HG03025 (cell line): ENCODE data around the gene EPB41.
"Not testable (repeated sequence)": the region's sequence is repeated elsewhere in the genome, so short reads cannot be mapped to it uniquely, and the experiment has no call there.

Experiments used
- ATAC-seq: cut with Tn5 transposase; IDR thresholded peaks from one replicate; pipeline ENCODE4 v1.9.1; 2021; ENCODE audit warnings: mild to moderate bottlenecking, moderate library complexity; ENCODE audit not compliant: unreplicated experiment, low FRiP score

The EPB41 gene

DNA sequence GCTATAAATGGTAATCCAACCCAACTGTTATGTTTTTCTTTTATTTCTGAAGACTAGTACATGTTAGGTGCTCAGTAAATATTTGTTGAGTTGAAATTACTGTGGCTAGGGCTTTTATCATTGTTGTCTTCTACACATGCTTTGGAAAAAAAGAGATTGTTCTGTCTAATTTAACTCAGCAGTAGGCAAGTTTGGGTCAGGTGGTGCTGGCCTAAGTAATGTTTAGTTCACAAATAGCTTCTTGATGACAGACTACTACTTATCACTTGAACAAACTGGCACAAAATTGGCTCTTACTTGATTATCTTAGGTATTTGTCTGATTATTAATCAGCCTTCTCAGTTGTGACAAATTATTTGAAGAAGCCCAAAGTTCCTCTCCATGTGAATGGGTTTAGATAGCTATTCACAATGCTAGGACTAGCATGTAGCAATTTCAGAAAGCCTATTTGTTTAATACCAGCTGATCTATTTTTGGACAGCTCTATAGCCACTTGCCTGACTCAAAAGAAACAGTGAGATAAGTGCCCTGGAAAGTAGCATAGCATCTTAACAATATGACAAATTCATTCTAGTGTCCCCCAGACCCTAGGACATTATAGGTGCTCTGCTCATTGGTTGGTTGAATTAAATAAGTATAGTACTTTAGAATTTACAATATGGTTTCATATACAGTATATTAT, 176.7 kb downstream of the EPB41 start:
- ATAC-seq: no peak

DNA sequence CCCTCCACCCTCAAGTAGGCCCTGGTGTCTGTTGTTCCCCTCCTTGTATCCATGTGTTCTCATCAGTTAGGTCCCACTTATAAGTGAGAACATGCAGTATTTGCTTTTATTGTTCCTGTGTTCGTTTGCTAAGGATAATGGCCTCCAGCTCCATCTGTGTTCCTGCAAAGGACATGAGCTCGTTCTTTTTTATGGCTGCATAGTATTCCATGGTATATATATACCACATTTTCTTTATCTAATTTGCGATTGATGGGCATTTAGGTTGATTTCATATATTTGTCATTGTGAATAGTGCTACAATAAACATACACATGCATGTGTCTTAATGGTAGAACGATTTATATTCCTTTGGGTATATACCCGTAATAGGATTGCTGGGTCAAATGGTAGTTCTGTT, 178.3 kb downstream of the EPB41 start:
- ATAC-seq: not testable (repeated sequence)

DNA sequence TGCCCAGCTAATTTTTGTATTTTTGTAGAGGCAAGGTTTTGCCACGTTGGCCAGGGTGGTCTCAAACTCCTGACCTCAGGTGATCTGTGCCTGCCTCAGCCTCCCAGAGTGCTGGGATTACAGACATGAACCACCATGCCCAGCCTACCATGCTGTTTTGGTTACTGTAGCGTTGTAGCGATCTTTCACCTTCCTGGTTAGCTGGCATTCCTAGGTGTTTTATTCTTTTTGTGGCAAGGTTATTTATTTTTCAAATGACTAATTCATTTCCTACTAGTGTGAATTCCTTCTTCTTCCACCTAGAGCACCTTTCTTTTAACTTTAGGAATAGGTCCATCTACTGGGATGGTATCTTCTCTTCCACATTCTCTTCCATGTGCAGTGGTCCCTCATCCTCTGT, 180.1 kb downstream of the EPB41 start:
- ATAC-seq: no peak

DNA sequence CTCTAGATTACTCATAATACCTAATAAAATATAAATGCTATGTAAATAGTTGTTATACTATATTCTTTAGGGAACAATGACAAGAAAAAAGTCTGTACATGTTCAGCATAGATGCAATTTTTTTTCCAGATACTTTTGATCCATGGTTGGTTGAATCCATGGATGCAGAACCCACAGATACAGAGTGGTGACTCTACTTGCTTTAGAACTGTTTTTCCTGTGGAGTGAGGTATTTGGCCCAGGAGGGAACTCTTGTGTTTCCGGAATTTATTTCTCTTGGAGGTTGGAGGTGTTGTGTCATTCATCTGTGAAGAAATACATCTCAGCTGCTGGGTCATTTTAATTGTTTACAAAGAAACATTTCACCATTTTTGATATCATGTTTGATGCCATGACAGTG, 180.6 kb downstream of the EPB41 start:
- ATAC-seq: no peak

DNA sequence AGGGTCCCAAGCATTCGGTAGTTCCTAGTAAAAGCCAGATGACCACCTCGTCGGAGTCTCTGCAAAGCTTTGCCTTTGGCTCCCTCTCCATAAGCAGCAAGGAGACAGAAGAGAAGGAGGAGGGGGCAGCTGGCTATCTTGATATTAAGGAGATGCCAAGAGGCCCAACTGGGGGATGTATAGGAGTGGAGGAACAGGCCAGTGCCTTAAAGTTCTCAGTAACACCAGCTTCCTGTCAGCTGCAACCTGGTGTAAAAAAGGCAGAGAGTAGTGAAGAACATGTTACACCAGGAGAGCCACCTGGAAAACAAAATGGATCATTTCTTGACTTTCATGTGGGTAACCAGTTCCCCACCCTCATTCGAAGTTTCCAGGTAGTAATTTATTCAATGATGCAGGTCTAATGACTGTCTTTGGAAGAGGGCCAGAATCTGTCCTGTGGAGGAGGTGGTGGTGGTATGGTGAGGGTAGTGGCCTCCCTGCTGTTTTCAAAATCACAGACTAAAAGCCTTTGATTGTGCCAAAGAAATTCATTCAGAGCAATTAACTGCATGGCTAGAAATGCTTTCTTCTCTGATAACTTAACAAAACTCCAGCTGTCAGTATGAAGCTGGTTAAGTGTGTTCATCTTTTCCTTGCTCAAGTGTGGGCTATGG, 182.0 kb downstream of the EPB41 start:
- no peak for ATAC-seq

DNA sequence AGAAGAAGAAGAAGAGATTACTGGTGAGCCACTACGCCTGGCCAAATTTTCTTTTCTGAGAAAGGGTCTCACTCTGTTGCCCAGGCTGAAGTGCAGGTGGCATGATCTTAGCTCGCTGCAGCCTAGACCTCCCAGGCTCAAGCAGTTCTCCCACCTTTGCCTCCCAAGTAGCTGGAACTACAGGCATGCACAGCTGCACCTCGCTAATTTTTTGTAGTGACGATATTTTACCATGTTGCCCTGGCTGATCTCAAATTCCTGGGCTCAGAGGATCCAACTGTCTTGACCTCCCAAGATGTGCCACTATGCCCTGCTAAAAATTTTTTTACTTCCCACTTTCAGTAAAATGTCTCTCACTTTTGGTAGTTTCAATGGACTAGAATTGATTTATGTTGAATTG, 184.9 kb downstream of the EPB41 start:
- no peak for ATAC-seq

DNA sequence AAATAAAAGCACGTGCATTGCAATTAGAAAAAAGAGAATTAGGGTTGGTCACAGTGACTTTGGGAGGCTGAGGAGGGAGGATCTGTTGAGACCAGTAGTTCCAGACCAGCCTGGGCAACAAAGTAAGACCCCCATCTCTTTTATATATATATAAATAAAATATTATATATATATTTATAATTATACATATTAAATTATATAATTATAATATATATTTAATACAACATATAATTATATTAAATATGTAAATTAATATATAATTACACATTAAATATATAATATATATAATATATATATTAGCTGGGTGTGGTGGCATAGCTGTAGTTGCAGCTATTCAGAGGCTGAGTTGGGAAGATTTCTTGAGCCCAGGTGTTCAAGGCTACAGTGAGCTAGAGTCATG, 186.1 kb downstream of the EPB41 start:
- ATAC-seq: no peak

DNA sequence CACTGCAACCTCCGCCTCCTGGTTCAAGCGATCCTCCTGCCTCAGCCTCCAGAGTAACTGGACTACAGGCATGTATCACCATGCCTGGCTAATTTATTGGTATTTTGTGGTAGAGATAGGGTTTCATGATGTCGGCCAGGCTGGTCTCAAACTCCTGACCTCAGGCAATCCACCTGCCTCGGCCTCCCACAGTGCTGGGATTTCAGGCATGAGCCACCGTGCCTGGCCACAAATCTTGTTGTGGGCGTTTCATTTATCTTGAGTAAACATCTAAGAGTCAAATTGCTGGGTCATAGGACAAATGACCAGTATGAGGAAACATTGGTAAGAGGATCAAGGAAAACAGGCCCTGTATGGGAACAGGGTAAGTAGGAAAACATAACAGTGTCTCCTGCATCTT, 191.5 kb downstream of the EPB41 start:
- no peak for ATAC-seq

DNA sequence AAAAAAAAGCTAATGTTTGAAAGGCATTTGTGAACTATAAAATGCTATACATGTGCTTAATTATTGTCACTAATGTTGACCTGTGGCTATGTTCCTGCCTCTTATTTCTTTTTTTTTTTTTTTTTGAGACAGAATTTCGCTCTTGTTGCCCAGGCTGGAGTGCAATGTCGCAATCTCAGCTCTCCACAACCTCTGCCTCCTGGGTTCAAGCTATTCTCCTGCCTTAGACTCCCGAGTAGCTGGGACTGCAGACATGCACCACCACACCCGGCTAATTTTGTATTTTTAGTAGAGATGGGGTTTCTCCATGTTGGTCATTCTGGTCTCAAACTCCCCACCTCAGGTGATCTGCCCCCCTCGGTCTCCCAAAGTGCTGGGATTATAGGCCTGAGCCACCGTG, 193.7 kb downstream of the EPB41 start:
- not testable (repeated sequence) for ATAC-seq

DNA sequence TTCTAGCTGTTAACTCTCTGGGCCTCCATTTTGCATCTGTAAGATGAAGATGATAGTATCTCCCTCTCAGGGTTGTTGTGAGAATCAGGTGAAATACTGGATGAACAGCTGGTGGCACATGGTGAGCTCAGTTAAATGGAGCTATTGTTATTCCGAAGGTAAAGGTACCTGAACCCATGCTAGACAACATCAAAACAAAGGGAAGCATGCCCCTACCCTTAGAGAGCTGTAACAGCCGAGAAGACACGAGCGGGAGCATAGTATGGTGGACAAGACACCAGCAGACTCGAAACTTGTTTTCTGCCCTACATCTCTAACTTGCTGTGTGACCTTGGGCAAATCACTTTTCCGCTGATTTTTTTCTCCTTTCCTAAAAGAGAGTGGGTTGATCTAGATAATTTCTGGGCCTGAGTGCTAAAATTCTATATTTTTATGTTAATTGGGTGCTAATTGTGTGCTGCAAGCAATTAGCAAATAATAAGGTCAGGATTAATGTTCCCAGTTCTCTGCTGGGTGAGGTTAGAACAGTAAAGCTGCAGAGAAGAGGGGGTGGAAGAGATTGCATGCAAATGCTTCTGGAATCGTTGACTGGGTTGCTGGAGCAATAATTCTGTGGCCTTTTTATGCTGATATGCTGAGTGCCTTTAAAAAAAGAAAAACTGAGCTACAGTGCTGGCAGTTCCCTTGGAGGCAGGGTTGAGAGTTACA, 198.5 kb downstream of the EPB41 start:
- no peak for ATAC-seq

DNA sequence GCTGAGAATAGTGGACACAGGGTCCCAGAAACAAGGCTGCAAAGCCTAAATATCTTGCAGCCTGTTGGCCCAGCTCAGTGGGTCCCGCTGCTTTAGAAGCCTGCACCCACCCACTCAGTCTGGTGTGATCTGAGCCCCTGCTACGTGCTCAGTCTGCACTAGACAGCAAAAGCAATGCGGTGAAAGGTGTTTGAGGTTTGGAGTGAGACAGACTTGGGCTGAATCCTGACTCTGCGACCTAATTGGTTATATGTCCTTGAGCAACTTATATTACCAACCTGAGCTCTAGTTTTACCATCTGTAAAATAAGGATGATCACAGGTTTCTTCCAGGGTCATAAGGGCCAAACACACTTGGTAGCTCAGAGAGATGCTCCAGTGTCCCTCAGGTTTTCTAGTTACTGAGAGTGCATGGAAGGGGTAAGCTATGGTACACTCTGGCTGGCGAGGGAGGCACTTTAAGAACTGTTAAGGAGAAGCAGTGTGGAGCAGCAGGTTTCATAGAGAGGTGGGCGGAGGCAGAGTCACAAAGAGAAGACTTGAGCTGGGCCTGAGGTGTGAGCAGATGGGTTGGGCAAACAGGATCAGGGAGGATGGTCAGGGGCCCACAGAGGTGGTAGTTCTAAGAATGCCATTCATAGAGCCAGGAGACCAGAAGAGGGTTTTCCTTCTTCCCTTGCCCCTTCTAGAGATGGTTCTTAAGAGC, 199.2 kb downstream of the EPB41 start:
- ATAC-seq: no peak

DNA sequence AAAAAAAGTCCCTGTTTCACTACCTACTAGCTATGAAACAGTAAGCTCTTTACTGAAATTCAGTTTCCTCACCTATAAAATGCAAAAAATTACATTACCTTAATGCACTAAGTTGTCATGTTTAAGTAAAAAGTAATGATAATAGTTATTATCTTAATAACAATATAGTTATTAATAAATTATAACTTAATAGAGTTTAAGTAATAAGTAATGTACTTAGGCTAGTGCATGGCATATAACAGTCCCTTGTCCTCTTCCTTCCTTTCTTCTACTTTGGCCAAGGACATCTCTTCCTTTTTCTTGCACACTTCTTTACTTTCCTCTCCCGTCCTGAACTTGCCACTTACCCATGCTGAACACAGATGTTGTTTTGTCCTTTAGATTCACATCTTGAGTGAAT, 200.3 kb downstream of the EPB41 start:
- ATAC-seq: no peak

DNA sequence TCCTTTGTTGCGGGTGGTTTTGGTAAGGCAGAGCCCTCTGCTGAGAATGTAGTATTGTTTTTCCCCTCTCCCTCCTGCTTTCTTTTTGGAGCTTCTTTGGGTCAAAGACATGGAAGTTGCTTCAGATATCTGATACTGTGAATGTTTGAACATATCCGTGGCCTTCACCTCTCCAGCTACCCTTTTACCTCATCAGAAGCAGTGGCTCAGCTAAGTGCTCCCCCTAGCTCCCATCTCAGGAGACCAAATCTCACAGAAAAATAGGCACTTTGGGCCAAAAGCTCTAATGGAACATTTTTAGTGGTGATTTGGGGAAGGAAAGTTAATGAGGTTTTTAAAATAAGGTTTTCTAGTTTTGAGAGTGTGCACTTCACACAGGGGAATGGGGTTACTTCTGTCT, 203.0 kb downstream of the EPB41 start:
- ATAC-seq: no peak

DNA sequence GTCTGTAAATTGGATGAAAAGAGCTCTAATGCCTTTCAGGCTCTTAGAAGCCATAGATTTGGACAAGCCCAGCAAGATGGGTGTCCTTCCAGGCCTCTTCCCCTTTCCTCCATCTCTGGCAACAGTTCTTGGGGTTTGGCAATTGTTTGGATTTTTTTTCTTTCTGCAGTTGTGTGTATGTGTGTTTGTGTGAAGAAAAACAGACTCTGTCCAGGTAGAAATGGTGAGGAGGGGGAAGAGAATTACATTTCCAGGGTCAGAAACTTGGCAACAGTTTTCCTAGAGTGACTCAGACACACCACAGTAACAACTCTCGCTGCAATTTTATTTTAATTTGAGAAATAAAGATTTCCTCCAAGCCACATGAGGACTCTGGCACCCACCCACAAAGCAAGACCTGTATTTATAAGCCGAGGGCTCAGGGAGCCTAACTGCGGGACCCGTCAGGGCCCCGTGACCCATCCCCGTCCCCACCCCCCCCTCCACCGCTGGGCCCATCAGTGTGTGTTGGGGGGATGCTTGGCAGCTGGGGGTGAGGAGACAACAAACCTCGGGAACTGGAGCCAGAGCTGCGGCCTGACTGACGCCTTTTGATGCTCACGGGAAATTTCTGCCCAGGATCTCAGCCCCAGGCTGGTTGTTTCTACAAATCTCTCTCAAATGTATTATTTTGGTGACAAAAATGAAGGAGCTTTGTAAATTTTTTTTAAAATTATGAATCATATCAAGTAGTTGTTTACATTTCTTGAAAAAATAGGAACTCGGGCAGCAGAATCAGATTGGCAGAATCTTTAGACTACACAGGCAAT, 205.0 kb downstream of the EPB41 start:
- no peak for ATAC-seq

DNA sequence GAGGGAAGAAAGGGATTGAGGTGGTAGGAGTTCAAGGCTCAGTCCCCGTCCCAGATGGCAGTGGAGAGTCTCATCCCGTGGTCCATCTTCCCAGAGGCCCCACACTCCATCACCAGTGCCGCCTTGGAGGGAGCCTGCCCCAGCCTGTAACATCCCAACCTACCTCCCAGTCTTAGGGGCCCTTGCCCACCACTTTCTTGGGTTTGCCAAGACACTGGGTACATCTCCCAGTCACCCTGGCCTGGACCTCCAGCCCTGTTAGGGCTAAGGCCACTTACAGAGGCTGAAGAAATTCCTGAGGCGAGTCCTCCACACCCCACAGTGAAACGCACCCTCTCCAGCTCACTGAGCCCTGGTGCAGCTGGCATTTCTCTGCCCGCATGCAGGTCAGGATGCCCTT, 206.0 kb downstream of the EPB41 start:
- ATAC-seq: no peak

DNA sequence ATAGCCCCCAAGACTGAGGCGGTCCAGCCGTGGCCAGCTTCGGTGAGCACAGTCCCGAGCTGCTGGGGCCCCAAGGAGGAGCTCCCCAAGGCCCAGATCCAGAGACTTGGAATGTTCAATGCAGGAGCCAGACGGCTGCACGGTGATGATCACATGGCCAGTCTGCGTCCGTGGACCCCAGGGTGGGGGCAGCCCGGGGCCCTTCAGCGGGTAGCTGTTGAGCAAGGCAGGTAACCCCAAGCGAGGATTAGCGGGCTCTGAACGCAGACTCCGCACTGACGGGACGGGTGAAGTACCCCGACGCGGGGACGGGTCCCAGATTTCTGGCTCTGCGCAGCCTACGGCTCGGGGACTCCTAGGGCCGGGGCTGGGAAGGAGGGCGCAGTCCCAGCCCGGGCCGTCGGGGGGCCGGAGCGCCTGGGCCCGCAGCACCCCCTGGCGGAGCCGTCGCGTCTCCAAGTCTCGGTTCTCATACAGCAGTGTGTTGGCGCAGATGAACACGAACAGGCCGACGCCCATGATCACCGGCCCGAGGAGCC, 206.6 kb downstream of the EPB41 start:
- ATAC-seq: no peak

DNA sequence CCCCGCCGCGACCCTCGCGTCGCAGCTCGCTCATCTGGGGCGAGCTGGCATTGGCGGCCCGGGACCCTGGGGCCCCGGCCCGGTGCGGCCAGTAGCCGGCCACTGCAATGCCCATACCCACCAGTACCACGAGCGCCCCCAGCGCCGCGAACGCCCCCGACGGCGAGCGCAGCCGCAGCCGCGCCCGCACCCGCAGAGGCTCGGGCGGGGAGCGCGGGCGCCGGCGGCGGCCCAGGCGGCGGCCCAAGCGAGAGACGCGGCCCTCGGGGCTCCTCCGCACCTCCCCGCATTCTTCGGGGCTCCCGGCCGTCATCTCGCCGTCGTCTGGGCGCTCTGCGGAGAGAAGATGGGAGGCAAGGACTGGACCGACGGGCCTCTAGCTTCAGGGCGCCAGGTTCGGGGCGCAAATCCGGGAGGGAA, 207.2 kb downstream of the EPB41 start:
- no peak for ATAC-seq

DNA sequence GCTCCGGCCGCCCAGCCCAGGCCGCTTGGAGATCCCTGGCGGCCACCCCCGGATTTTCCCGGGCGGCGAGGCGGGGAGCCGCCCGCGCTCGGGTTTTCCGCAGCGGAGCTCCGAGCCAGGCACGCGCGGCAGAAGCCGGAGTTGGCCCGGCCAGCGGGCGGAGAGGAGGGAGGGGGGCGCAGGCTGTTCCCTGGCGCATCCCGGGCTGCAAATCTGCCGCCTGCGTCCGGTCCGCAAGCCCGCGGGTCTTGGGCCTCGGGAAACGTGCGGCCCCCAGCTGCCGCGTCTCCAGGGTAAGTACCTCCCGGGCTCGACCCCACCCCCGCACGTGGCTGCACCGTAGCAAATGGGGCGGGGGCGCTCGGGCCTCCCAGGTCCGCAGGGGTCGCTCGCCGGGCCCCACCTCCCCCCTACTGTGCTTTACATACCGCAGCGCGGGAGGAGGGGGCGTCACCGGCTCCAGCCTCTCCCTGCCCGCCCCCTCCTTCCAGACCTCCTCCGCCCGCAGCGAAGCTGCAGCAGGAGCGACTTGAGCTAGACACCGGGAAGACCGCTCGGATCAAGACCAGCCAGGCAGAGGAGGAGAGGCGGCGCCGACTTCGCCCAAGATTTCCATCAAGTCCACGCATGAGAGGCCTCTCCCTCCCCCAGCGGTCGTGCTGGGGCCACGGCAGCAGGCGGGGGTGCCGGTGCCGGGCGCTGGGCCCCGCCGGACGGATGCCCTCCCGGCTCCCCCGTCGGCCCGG, 207.7 kb downstream of the EPB41 start:
- no peak for ATAC-seq

DNA sequence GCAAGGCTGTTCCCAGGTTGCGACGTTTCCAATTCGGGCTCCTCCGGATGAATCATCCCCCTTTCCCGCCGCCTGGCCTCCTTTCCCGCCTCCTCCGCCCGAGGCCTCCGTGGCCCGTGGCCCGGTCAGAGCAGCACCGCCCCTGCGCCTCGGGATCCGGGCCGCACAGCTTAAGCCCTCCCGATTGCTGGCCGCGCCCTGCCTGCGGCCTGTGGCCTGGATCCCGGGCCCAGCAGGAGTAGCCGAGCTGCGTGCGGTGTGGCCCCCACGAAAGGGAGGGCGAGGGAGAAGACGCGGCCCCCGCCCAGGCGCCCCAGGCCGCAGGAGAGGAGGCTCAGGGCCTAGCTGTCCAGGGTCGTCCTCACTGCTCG, 208.3 kb downstream of the EPB41 start:
- no peak for ATAC-seq
